ENCODE results near the gene TAOK3.
"Not testable (repeated sequence)": the region's sequence is repeated elsewhere in the genome, so short reads cannot be mapped to it uniquely, and the experiment has no call there.

Gene TAOK3

GRCh38 chr12:118137148-118137678 is 235.5 kb downstream of the TAOK3 start:
- no peak for DNase-seq (ENCODE audit: low spot score)

DNA sequence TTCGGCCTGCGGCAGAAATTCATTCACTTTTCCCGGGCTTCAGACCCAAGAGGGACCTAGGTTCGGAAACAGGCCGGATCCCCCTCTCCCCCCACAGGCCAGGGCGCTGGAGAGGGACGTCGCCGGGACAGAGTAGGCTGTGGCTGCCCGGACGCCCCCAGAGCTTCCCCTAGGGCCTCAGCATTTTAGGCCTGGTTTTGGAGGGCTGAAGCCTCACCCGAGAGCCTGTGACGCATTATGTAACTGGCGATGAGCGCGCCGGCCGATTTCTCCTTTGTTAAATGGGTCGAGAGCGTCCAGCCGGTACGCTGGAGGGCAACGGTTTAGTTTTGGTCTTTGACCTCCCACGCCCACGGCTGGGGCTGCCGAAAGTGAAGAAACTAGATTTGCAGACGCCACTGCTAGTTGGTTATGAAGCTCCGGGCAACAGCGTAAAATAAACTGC is 236.1 kb downstream of the TAOK3 start:
- DNase-seq (ENCODE audit: low spot score), result no peak

- DNase-seq (ENCODE audit: low spot score), result peak; percentile 80
These were observed 236.7 kb downstream of the TAOK3 start, which contains the start of gene PEBP1 for GRCh38 chr12:118135788-118136558. Gene PEBP1 (plus strand): TSS chr12:118136124. CDS start chr12:118136210, 86 bp downstream.

DNA sequence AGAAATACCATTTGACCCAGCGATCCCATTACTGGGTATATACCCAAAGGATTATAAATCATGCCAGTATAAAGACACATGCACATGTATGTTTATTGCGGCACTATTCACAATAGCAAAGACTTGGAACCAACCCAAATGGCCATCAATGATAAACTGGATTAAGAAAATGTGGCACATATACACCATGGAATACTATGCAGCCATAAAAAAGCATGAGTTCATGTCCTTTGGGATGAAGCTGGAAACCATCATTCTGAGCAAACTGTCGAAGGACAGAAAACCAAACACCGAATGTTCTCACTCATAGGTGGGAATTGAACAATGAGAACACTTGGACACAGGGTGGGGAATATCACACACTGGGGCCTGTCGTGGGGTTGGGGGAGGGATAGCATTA is 243.3 kb downstream of the TAOK3 start:
- not testable (repeated sequence) for DNase-seq (ENCODE audit: low spot score)

- no peak for DNase-seq (ENCODE audit: low spot score)
These were observed 244.8 kb downstream of the TAOK3 start for GRCh38 chr12:118127867-118128266.

DNA sequence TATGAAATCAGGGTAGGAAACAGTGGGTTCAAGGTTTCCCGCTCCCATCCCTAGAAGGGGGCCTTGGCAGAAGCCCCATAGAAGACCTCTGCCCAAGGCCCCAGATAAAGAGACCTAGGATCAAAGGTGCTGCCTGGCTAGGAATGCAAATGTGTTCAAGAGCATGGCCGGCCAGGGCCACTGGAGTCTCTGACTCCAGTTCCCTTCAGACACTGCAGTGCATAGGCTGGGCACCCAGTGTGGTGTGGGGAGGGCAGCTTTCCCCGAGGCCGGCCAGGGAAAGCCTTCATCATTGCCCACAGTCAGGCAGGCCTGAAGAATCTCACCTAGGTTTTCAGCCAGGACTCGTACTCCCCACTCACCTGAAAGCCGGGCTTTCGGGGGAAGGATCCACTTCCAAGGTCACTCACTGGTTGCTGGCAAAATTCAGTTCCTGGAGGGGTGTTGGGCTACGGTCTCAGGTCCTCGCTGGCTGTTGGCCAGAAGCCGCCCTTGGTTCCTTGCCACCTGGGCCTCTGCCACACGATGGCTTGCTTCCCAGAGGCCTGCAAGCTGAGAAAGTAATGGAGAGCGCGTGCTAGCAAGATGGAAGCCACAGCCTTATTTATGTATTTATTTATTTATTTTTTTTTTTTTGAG is 246.5 kb downstream of the TAOK3 start:
- DNase-seq (ENCODE audit: low spot score), result no peak

DNA sequence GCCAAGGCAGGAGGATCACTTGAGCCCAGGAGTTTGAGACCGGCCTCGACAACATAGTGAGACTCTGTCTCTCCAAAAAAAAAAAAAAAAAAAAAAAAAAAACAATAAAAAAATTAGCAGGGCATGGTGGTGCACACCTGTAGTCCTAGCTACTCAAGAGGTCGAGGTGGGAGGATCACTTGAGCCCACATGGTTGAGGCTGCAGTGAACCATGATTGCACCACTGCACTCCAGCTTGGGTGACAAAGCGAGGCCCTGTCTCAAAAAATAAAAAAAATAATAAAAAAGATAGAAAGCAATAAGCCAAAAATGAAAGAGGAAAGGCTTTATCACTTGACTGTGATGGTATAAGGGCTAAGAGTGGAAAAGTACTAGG is 247.0 kb downstream of the TAOK3 start:
- DNase-seq (ENCODE audit: low spot score), result no peak

GRCh38 chr12:118124333-118124874 is 248.3 kb downstream of the TAOK3 start:
- DNase-seq (ENCODE audit: low spot score), result no peak

- DNase-seq (ENCODE audit: low spot score), result no peak
These were observed 250.4 kb downstream of the TAOK3 start for GRCh38 chr12:118122264-118122663.

DNA sequence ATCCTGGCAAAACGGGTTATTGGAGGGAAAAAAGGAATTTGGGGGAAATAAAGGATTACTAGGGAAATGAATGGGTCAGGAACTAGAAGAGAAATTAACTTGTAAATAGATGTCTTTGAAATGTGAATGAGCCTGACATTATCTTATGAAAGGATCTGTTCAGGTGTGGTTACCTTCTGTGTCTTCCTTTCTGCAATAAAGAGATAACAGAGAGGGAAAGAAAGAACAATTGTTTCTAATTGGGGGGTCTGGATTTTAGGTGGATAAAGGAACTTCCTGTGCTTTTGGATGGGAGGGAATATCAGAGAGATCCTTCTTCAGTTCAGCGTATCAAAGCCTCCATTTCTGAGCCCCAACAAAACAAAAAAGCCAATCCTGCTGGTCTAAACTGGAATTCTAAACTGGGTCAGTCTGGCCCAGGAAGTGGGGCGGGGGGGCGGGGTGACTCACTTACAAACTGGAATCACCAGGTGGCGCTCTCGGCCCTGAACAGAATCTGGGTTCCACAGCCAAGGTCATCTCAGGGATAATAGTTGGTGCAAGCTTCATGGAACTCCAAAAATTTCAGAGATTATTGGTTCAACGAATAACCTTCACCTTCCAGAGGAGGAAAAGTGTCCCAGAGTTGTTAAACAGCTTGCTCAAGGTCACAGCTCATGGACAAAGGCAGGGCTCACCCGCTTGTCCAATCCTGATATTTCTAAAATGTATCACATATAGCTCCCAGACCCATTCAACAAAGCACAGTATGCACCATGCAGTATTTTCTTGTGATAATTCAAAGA is 251.9 kb downstream of the TAOK3 start:
- peak; percentile 66 for DNase-seq (ENCODE audit: low spot score)

GRCh38 chr12:118119449-118119879 is 253.2 kb downstream of the TAOK3 start:
- DNase-seq (ENCODE audit: low spot score), result no peak

DNA sequence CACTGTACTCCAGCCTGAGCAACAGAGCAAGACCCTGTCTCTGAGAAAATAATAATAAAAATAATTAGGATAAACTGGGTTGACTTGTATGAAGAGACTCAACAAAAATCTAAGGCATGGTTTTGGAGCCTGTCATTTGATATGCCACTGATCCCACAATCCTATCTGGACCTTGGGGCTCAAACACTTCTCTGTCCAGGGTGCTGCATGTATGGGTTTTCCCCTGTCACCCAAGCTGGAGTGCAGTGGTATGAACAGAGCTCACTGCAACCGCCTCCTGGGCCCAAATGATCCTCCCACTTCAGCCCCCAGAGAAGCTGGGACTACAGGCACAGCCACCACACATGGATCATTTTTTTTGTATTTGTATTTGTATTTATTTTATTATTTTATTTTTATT is 263.6 kb downstream of the TAOK3 start:
- DNase-seq (ENCODE audit: low spot score), result no peak

GRCh38 chr12:118107694-118108093 is 265.0 kb downstream of the TAOK3 start:
- DNase-seq (ENCODE audit: low spot score), result no peak

DNA sequence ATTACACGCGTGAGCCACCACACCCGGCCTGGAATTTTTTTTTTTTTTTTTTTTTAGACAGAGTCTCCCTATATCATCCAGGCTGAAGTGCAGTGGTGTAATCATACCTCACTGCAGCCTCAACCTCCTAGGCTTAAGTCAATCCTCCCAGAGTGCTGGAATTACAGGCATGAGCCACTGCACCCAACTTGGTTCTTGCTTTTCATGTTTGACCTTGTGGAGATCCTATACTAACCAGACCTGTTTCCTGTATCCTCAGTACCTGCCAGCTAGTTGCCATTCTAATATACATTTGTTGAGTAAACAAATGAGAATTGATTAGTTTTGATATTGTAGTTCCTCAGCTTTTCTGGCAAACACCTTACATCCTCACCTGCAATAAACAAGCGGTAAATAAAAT is 265.7 kb downstream of the TAOK3 start:
- no peak for DNase-seq (ENCODE audit: low spot score)

DNA sequence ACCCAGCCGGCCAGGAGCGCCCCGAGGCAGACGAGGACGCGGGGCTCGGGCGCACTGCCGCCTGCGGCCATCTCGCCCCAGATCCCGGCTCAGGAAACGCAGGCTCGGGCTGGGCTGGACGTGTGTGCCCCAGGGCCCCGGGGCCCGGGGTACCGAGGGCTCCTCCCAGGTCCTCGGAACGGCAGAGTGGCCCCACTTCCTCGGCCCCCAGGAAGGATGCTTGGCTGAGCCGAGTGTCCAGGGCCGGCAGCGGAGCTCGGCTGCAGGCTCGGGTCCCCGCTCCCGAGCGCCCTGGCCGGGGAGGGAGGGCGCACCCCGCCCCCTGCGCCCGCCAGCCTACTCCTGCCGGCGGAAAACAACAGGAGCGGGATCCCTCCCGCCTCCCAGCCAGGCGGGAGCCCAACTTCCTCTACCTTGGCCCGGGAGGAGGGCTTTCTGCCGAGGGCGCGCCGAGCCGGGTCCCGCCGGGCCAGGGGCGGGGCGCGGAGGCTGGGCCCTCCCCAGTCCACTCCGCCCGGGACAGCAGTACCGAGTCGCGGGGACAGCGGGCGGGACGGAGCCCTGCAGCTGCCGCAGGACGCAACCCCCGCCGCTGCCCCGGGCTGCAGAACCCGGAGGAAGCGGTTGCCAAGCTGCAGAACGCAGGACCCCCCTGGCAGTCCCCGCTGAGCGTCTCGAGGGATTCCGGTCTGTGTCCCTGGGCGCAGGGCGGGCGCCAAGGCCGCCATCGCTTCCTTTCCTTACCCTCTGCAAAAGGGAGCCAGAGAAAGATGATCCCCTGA is 268.9 kb downstream of the TAOK3 start, which contains the start of gene VSIG10:
Gene VSIG10 (minus strand): TSS at position 411 of the 782 bp plus-strand sequence. CDS start 340 bp downstream, at position 71.
- DNase-seq (ENCODE audit: low spot score), result no peak

DNA sequence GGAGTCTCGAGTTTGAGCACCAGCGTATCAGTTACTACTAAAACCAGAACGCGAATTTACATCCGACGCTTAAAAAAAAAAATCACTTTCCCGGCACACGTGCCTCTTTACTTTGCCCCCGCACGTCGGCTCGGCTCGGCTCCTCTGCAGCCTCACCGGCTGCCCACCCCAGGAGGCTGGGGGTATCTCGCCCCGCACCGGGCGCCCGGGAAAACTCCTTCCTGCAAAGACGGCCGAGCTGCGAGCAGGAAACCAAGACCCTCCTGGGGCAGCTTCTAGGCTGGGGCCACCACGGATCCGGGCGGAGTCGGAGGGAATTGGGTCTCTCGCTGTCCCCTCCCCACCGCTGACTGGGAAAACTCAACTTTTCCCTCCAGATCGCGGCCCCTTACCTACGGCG is 269.5 kb downstream of the TAOK3 start:
- DNase-seq (ENCODE audit: low spot score), result no peak

GRCh38 chr12:118102609-118103008 is 270.1 kb downstream of the TAOK3 start:
- DNase-seq (ENCODE audit: low spot score), result no peak

- DNase-seq (ENCODE audit: low spot score), result no peak
These were observed 270.6 kb downstream of the TAOK3 start for GRCh38 chr12:118102070-118102469.

GRCh38 chr12:118101051-118101450 is 271.7 kb downstream of the TAOK3 start:
- no peak for DNase-seq (ENCODE audit: low spot score)
